Mesodermal cell (in vitro differentiated cells): ENCODE data around the gene DPP6.

Experiments
- H3K27ac ChIP-seq: 2 replicates; pipeline ENCODE4 v1.7.0; 2013; ENCODE audit warnings: mild to moderate bottlenecking, low read depth, low read length, moderate library complexity; ENCODE audit not compliant: severe bottlenecking
- H3K36me3 ChIP-seq: 2 replicates; pipeline ENCODE4 v1.7.1; 2013; ENCODE audit warnings: mild to moderate bottlenecking, low read length, moderate library complexity; ENCODE audit not compliant: control insufficient read depth, insufficient read depth
- H3K4me1 ChIP-seq: one replicate; pipeline ENCODE4 v1.7.1; 2013; ENCODE audit warnings: mild to moderate bottlenecking, low read length; ENCODE audit not compliant: insufficient read depth, control insufficient read depth, poor library complexity, severe bottlenecking
- H3K4me3 ChIP-seq: 2 replicates; pipeline ENCODE4 v1.7.0; 2013; ENCODE audit warnings: low read length, control low read depth, mild to moderate bottlenecking; ENCODE audit not compliant: insufficient read depth, poor library complexity, severe bottlenecking; ENCODE audit errors: extremely low read depth
- H3K9me3 ChIP-seq: 2 replicates; pipeline ENCODE4 v1.7.1; 2013; ENCODE audit warnings: mild to moderate bottlenecking, low read length, moderate library complexity; ENCODE audit not compliant: control insufficient read depth
- WGBS, 2 experiments: methylation state at CpG; one replicate each; pipeline ENCODE4 v1.1.5; 2013; ENCODE audit warnings: missing lambda C conversion rate in 2 of 2; ENCODE audit not compliant: insufficient coverage in 2 of 2; 5-methylcytosine and 5-hydroxymethylcytosine counted together

Gene DPP6

GRCh38 chr7:154587792-154588191, 535.6 kb downstream of the DPP6 start:
- H3K9me3 ChIP-seq, result no peaks in the 10 kb centered on the region
- no peak overlapping the region for H3K4me3 ChIP-seq
- 83% methylated on average over 9 of the region's 9 CpGs for WGBS, 2 experiments
- H3K36me3 ChIP-seq, result no peaks in the 10 kb centered on the region
- H3K4me1 ChIP-seq, result no peaks in the 10 kb centered on the region
- H3K27ac ChIP-seq, result no peak overlapping the region

GRCh38 chr7:154591544-154591943, 539.3 kb downstream of the DPP6 start:
- Histone ChIP-seq H3K4me3 (no peak overlapping the region), H3K4me1 (no peaks in the 10 kb centered on the region), H3K9me3 (no peaks in the 10 kb centered on the region), H3K27ac (no peak overlapping the region), H3K36me3 (no peaks in the 10 kb centered on the region)
- WGBS, 2 experiments, result 97 to 98% methylated on average over 4 to 5 of the region's 6 CpGs

GRCh38 chr7:154592388-154592787, 540.2 kb downstream of the DPP6 start:
- no peak overlapping the region for H3K27ac ChIP-seq
- WGBS, 2 experiments, result 87 to 93% methylated on average over 14 to 16 of the region's 16 CpGs
- H3K9me3 ChIP-seq, result no peaks in the 10 kb centered on the region
- H3K4me1 ChIP-seq, result no peaks in the 10 kb centered on the region
- no peaks in the 10 kb centered on the region for H3K36me3 ChIP-seq
- H3K4me3 ChIP-seq, result no peak overlapping the region

GRCh38 chr7:154598396-154598795, 546.2 kb downstream of the DPP6 start:
- Histone ChIP-seq H3K9me3 (no peaks in the 10 kb centered on the region), H3K4me3 (no peak overlapping the region), H3K27ac (no peak overlapping the region), H3K4me1 (no peaks in the 10 kb centered on the region), H3K36me3 (no peaks in the 10 kb centered on the region)
- WGBS, 2 experiments, result 77 to 82% methylated on average over 4 of the region's 4 CpGs

GRCh38 chr7:154598864-154599263, 546.7 kb downstream of the DPP6 start:
- Histone ChIP-seq H3K4me3 (no peak overlapping the region), H3K36me3 (no peaks in the 10 kb centered on the region), H3K9me3 (no peaks in the 10 kb centered on the region), H3K27ac (no peak overlapping the region), H3K4me1 (no peaks in the 10 kb centered on the region)
- WGBS, 2 experiments, result 100% methylated on average over 1 of the region's 3 CpGs; no CpG with 5 or more reads in 1 of the 2 experiments

GRCh38 chr7:154610903-154611302, 558.7 kb downstream of the DPP6 start:
- Histone ChIP-seq H3K36me3 (no peaks in the 10 kb centered on the region), H3K9me3 (no peaks in the 10 kb centered on the region), H3K27ac (no peak overlapping the region), H3K4me1 (peaks cover 1% of the 10 kb centered on the region), H3K4me3 (no peak overlapping the region)
- 67 to 80% methylated on average over 1 of the region's 3 CpGs for WGBS, 2 experiments

- Histone ChIP-seq H3K4me3 (no peak overlapping the region), H3K27ac (no peak overlapping the region), H3K9me3 (no peaks in the 10 kb centered on the region), H3K36me3 (no peaks in the 10 kb centered on the region), H3K4me1 (peaks cover 4% of the 10 kb centered on the region)
- WGBS, 2 experiments, result 91% methylated on average over 5 to 7 of the region's 7 CpGs
These were observed 561.6 kb downstream of the DPP6 start for GRCh38 chr7:154613811-154614210.

- Histone ChIP-seq H3K9me3 (no peaks in the 10 kb centered on the region), H3K36me3 (no peaks in the 10 kb centered on the region), H3K4me1 (peaks cover 4% of the 10 kb centered on the region), H3K27ac (no peak overlapping the region), H3K4me3 (no peak overlapping the region)
- 94 to 97% methylated on average over 4 to 9 of the region's 9 CpGs for WGBS, 2 experiments
These were observed 568.0 kb downstream of the DPP6 start for GRCh38 chr7:154620141-154620755.

GRCh38 chr7:154623399-154623798, 571.2 kb downstream of the DPP6 start:
- Histone ChIP-seq H3K4me3 (no peak overlapping the region), H3K9me3 (no peaks in the 10 kb centered on the region), H3K27ac (no peak overlapping the region), H3K4me1 (no peaks in the 10 kb centered on the region), H3K36me3 (no peaks in the 10 kb centered on the region)
- 90% methylated on average over 2 to 16 of the region's 22 CpGs for WGBS, 2 experiments

- Histone ChIP-seq H3K9me3 (no peaks in the 10 kb centered on the region), H3K4me3 (no peak overlapping the region), H3K4me1 (no peaks in the 10 kb centered on the region), H3K36me3 (no peaks in the 10 kb centered on the region), H3K27ac (no peak overlapping the region)
- 83 to 88% methylated on average over 3 to 4 of the region's 5 CpGs for WGBS, 2 experiments
These were observed 575.6 kb downstream of the DPP6 start for GRCh38 chr7:154627646-154628290.

GRCh38 chr7:154628556-154628955, 576.4 kb downstream of the DPP6 start:
- Histone ChIP-seq H3K4me3 (no peak overlapping the region), H3K4me1 (no peaks in the 10 kb centered on the region), H3K36me3 (no peaks in the 10 kb centered on the region), H3K27ac (no peak overlapping the region), H3K9me3 (no peaks in the 10 kb centered on the region)
- 82 to 100% methylated on average over 4 to 5 of the region's 7 CpGs for WGBS, 2 experiments
